HUDEP-2 (cell line): ENCODE data around the gene CDC34.

Experiments
- DNase-seq, 76 experiments: peaks; one replicate each; lab custom pipeline; 2025; ENCODE audit not compliant: unreplicated experiment in 76 of 76; lab: John Stamatoyannopoulos, UW

The CDC34 gene

GRCh38 chr19:571566-571974 lies 40.0 kb downstream of the CDC34 start:
- peak in 46 of 76 experiments; percentile 12 to 83 (median 61) for DNase-seq

GRCh38 chr19:572140-572742 lies 40.7 kb downstream of the CDC34 start, which contains the start of gene BSG:
BSG (plus strand) TSS chr19:572596; CDS start chr19:572635, 39 bp downstream.
- DNase-seq: peak; percentile 84 to 100 (median 99)

GRCh38 chr19:572743-573518 lies 41.4 kb downstream of the CDC34 start:
- DNase-seq: peak in 35 of 76 experiments; percentile 15 to 77 (median 39)

GRCh38 chr19:573519-573825 lies 41.9 kb downstream of the CDC34 start:
- peak in 3 of 76 experiments; percentile 18 to 31 (median 28) for DNase-seq

- DNase-seq: peak in 75 of 76 experiments; percentile 70 to 98 (median 95)
Measured at GRCh38 chr19:574658-575526, 43.3 kb downstream of the CDC34 start.

GRCh38 chr19:575527-576506 lies 44.3 kb downstream of the CDC34 start:
- DNase-seq: peak in 73 of 76 experiments; percentile 62 to 97 (median 91)

GRCh38 chr19:576768-577438 lies 45.3 kb downstream of the CDC34 start:
- DNase-seq: no peak

GRCh38 chr19:577439-578392 lies 46.2 kb downstream of the CDC34 start:
- no peak for DNase-seq

- DNase-seq: no peak
Measured at GRCh38 chr19:579111-579841, 47.7 kb downstream of the CDC34 start.

- no peak for DNase-seq
Measured at GRCh38 chr19:579842-580155, 48.2 kb downstream of the CDC34 start.

- DNase-seq: no peak
Measured at GRCh38 chr19:580274-580835, 48.8 kb downstream of the CDC34 start.

GRCh38 chr19:581399-582111 lies 50.0 kb downstream of the CDC34 start:
- peak in 24 of 76 experiments; percentile 17 to 70 (median 30) for DNase-seq

- peak in 3 of 76 experiments; percentile 21 to 41 (median 30) for DNase-seq
Measured at GRCh38 chr19:582497-583197, 51.1 kb downstream of the CDC34 start.

GRCh38 chr19:583198-583967 lies 51.8 kb downstream of the CDC34 start:
- peak in 2 of 76 experiments; percentile 38 to 46 for DNase-seq

GRCh38 chr19:583968-584239 lies 52.3 kb downstream of the CDC34 start:
- peak in 4 of 76 experiments; percentile 27 to 56 (median 46) for DNase-seq
